Skeletal muscle tissue (tissue), 4 donors: ENCODE data around the gene NTNG2. TPM values are rescaled to one million over a fixed set of nuclear protein-coding genes. Genes with fewer than 3 reads are reported as not detected.

Experiments
- H3K27ac ChIP-seq: one replicate; pipeline ENCODE4 v1.7.0; 2013; ENCODE audit warnings: mild to moderate bottlenecking, low read depth, low read length, inconsistent platforms
- H3K27me3 ChIP-seq, 3 donors: one replicate each; pipeline ENCODE4 v1.7.0; 2013; ENCODE audit warnings: low read length in 3 of 3; ENCODE audit not compliant: control insufficient read depth in 3 of 3, insufficient read depth in 3 of 3
- H3K36me3 ChIP-seq, 3 donors: one replicate each; pipeline ENCODE4 v1.7.0; 2013; ENCODE audit warnings: low read length in 3 of 3; ENCODE audit not compliant: control insufficient read depth in 3 of 3, insufficient read depth in 3 of 3
- H3K4me1 ChIP-seq, 3 donors: one replicate each; pipeline ENCODE4 v1.7.0; 2013; ENCODE audit warnings: low read length in 3 of 3, mild to moderate bottlenecking in 3 of 3; ENCODE audit not compliant: control insufficient read depth in 3 of 3, insufficient read depth in 3 of 3
- H3K4me3 ChIP-seq, 3 donors: one replicate each; pipeline ENCODE4 v1.7.0; 2013; ENCODE audit warnings: low read length in 3 of 3
- H3K9ac ChIP-seq, 3 donors: one replicate each; pipeline ENCODE4 v1.7.0; 2013; ENCODE audit warnings: low read length in 3 of 3, mild to moderate bottlenecking in 3 of 3, moderate library complexity in 2 of 3, low read depth in 1 of 3
- H3K9me3 ChIP-seq, 3 donors: one replicate each; pipeline ENCODE4 v1.7.0; 2013; ENCODE audit warnings: low read length in 3 of 3; ENCODE audit not compliant: control insufficient read depth in 3 of 3
- total RNA-seq: library from RNA; depleted of rRNA; stranded (reverse); fragments of >200 nt; gene quantifications from one replicate; pipeline ENCODE4 v1.2.3, GENCODE V29; 2014
- donor health status: Osteomylitis.

NTNG2 gene
- total RNA-seq, 1 donor from 2014 or later, result under 0.01 TPM

GRCh38 chr9:132236662-132237311 is 74.9 kb downstream of the NTNG2 start:
- Histone ChIP-seq H3K9me3 (no peaks in the 10 kb centered on the region), H3K27ac (no peak overlapping the region), H3K36me3 (no peaks in the 10 kb centered on the region), H3K27me3 (peaks cover 19 to 48% (median 20%) of the 10 kb centered on the region in 3 donors), H3K4me3 (no peak overlapping the region), H3K4me1 (peaks cover 0 to 18% (median 16%) of the 10 kb centered on the region in 3 donors), H3K9ac (peak overlapping the region in 1 of 3 donors; percentile 25)

- Histone ChIP-seq H3K27me3 (peaks cover 13 to 45% (median 19%) of the 10 kb centered on the region in 3 donors), H3K9me3 (no peaks in the 10 kb centered on the region), H3K4me1 (peaks cover 0 to 20% (median 17%) of the 10 kb centered on the region in 3 donors), H3K27ac (no peak overlapping the region), H3K4me3 (no peak overlapping the region), H3K9ac (no peak overlapping the region), H3K36me3 (no peaks in the 10 kb centered on the region)
Observed at GRCh38 chr9:132237481-132237880, 75.6 kb downstream of the NTNG2 start.

- H3K4me1 ChIP-seq, result peaks cover 0 to 25% (median 18%) of the 10 kb centered on the region in 3 donors
- no peak overlapping the region for H3K9ac ChIP-seq
- peaks cover 7 to 49% (median 15%) of the 10 kb centered on the region in 3 donors for H3K27me3 ChIP-seq
- H3K9me3 ChIP-seq, result no peaks in the 10 kb centered on the region
- H3K36me3 ChIP-seq, result no peaks in the 10 kb centered on the region
- H3K4me3 ChIP-seq, result no peak overlapping the region
- H3K27ac ChIP-seq, result no peak overlapping the region
Observed at GRCh38 chr9:132238026-132238972, 76.4 kb downstream of the NTNG2 start.

- no peak overlapping the region for H3K9ac ChIP-seq
- no peaks in the 10 kb centered on the region for H3K9me3 ChIP-seq
- no peak overlapping the region for H3K4me3 ChIP-seq
- no peaks in the 10 kb centered on the region for H3K36me3 ChIP-seq
- peaks cover 8 to 55% (median 13%) of the 10 kb centered on the region in 3 donors for H3K27me3 ChIP-seq
- H3K27ac ChIP-seq, result no peak overlapping the region
- peaks cover 0 to 25% (median 18%) of the 10 kb centered on the region in 3 donors for H3K4me1 ChIP-seq
Observed at GRCh38 chr9:132238992-132239391, 77.1 kb downstream of the NTNG2 start.

- Histone ChIP-seq H3K9me3 (no peaks in the 10 kb centered on the region), H3K27ac (no peak overlapping the region), H3K36me3 (no peaks in the 10 kb centered on the region), H3K4me1 (peaks cover 0 to 25% (median 18%) of the 10 kb centered on the region in 3 donors), H3K4me3 (no peak overlapping the region), H3K9ac (no peak overlapping the region), H3K27me3 (peaks cover 11 to 60% (median 13%) of the 10 kb centered on the region in 3 donors)
Observed at GRCh38 chr9:132239518-132239917, 77.7 kb downstream of the NTNG2 start.

- Histone ChIP-seq H3K27ac (no peak overlapping the region), H3K27me3 (peaks cover 16 to 57% (median 16%) of the 10 kb centered on the region in 3 donors), H3K9me3 (no peaks in the 10 kb centered on the region), H3K9ac (peak overlapping the region in 1 of 3 donors; percentile 8), H3K4me1 (peaks cover 0 to 25% (median 19%) of the 10 kb centered on the region in 3 donors), H3K4me3 (peak overlapping the region in 2 of 3 donors; percentile 22 to 46), H3K36me3 (no peaks in the 10 kb centered on the region)
Observed at GRCh38 chr9:132239999-132240840, 78.4 kb downstream of the NTNG2 start.

- H3K27me3 ChIP-seq, result peaks cover 20 to 56% (median 21%) of the 10 kb centered on the region in 3 donors
Observed at GRCh38 chr9:132240841-132241482, 79.1 kb downstream of the NTNG2 start.

GRCh38 chr9:132241483-132241839 is 79.6 kb downstream of the NTNG2 start:
- peak overlapping the region; percentile 65 to 76 (median 75) for H3K4me3 ChIP-seq
- H3K9ac ChIP-seq, result peak overlapping the region in 1 of 3 donors; percentile 40
- no peaks in the 10 kb centered on the region for H3K36me3 ChIP-seq
- H3K4me1 ChIP-seq, result peaks cover 0 to 20% (median 18%) of the 10 kb centered on the region in 3 donors
- H3K27me3 ChIP-seq, result peaks cover 20 to 53% (median 23%) of the 10 kb centered on the region in 3 donors
- H3K9me3 ChIP-seq, result no peaks in the 10 kb centered on the region
- no peak overlapping the region for H3K27ac ChIP-seq

More at GRCh38 chr9:132240841-132241482, 79.1 kb downstream of the NTNG2 start:
- Histone ChIP-seq H3K4me3 (peak overlapping the region; percentile 65 to 76 (median 75)), H3K27ac (no peak overlapping the region), H3K9me3 (no peaks in the 10 kb centered on the region), H3K36me3 (no peaks in the 10 kb centered on the region), H3K9ac (peak overlapping the region in 1 of 3 donors; percentile 8), H3K4me1 (peaks cover 0 to 24% (median 22%) of the 10 kb centered on the region in 3 donors)
